Stomach (tissue), 4 donors: ENCODE results near the gene ZNF214.

Experiments
- CTCF ChIP-seq, 7 experiments: fragments of 450-650 bp in 4 of 7; fragments of 200-600 bp in 3 of 7; sonication (generic) in 3 of 7; IDR thresholded peaks; one replicate each; pipeline ENCODE4 v1.5.1; 2016 to 2019; ENCODE audit warnings: antibody characterized with exemption in 7 of 7, control low read depth in 2 of 7, mild to moderate bottlenecking in 1 of 7
- POLR2A ChIP-seq, 4 donors: fragments of 450-650 bp; IDR thresholded peaks; one replicate each; pipeline ENCODE4 v1.6.1; 2016; ENCODE audit warnings: antibody characterized with exemption in 4 of 4, control low read depth in 2 of 4, mild to moderate bottlenecking in 1 of 4, moderate library complexity in 1 of 4

GRCh38 chr11:6986487-6986886 lies 33.7 kb downstream of the ZNF214 start:
- TF ChIP-seq CTCF (IDR thresholded peaks at IDR 0.05): no peak
- no peak for TF ChIP-seq POLR2A (IDR thresholded peaks at IDR 0.05)
